Smooth muscle cell (in vitro differentiated cells): Measurements from ENCODE around the gene CD79B. TPM values are rescaled to one million over a fixed set of nuclear protein-coding genes. Genes with fewer than 3 reads are reported as not detected.

Experiments used
- DNase-seq: peaks from one replicate; lab custom pipeline; 2025; ENCODE audit not compliant: unreplicated experiment; lab: John Stamatoyannopoulos, UW
- H2AFZ ChIP-seq: fragments of 200-600 bp; sonication (generic); 2 replicates; pipeline ENCODE4 v1.6.0; 2016; ENCODE audit warnings: antibody characterized with exemption, low read depth, mild to moderate bottlenecking
- H3F3A ChIP-seq: fragments of 200-600 bp; sonication (generic); 2 replicates; pipeline ENCODE4 v1.6.0; 2017; ENCODE audit warnings: antibody characterized with exemption, low read depth
- H3K27ac ChIP-seq: fragments of 200-600 bp; sonication (generic); 2 replicates; pipeline ENCODE4 v1.5.1; 2016; ENCODE audit warnings: low read depth, mild to moderate bottlenecking
- H3K27me3 ChIP-seq: fragments of 200-600 bp; sonication (generic); 2 replicates; pipeline ENCODE4 v1.6.1; 2016; ENCODE audit warnings: low read depth, mild to moderate bottlenecking
- H3K36me3 ChIP-seq: fragments of 200-600 bp; sonication (generic); 2 replicates; pipeline ENCODE4 v1.5.1; 2016; ENCODE audit warnings: low read depth
- H3K4me1 ChIP-seq: fragments of 200-600 bp; sonication (generic); 2 replicates; pipeline ENCODE4 v1.5.1; 2016; ENCODE audit warnings: low read depth
- H3K4me2 ChIP-seq: fragments of 200-600 bp; sonication (generic); 2 replicates; pipeline ENCODE4 v1.6.0; 2016; ENCODE audit warnings: mild to moderate bottlenecking
- H3K4me3 ChIP-seq: fragments of 200-600 bp; sonication (generic); 2 replicates; pipeline ENCODE4 v1.5.1; 2016; ENCODE audit warnings: mild to moderate bottlenecking
- H3K79me2 ChIP-seq: fragments of 200-600 bp; sonication (generic); 2 replicates; pipeline ENCODE4 v1.6.0; 2016; ENCODE audit warnings: low read depth, mild to moderate bottlenecking
- H3K9ac ChIP-seq: fragments of 200-600 bp; sonication (generic); 2 replicates; pipeline ENCODE4 v1.6.0; 2016; ENCODE audit warnings: low read depth
- H3K9me3 ChIP-seq: fragments of 200-600 bp; sonication (generic); replicated peaks from 2 replicates; pipeline ENCODE4 v1.5.1; 2016; ENCODE audit warnings: low read depth
- H4K20me1 ChIP-seq: fragments of 200-600 bp; sonication (generic); 2 replicates; pipeline ENCODE4 v1.6.0; 2016; ENCODE audit warnings: low read depth
- WGBS: methylation state at CpG from one replicate; pipeline ENCODE4 v1.1.7; 2016; ENCODE audit warnings: low lambda C conversion rate; 5-methylcytosine and 5-hydroxymethylcytosine counted together
- polyA plus RNA-seq: library from polyadenylated mRNA; unstranded; fragments of >200 nt; fragmentation: Nextera tagmentation; extraction: Ambion mirVana; gene quantifications from 2 replicates; pipeline ENCODE4 v1.2.1, GENCODE V29; 2016
- total RNA-seq: library from RNA; depleted of rRNA; stranded (reverse); fragments of >200 nt; gene quantifications from 2 replicates; pipeline ENCODE4 v1.2.3, GENCODE V29; 2014
- TF ChIP-seq, protein P1 (sequence below): fragments of 200-600 bp; sonication (generic); IDR thresholded peaks from 2 replicates; pipeline ENCODE4 v1.5.1; 2017; ENCODE audit warnings: borderline replicate concordance, mild to moderate bottlenecking, antibody characterized with exemption; ENCODE audit not compliant: insufficient read depth, poor library complexity, severe bottlenecking

CD79B gene
- total and polyA plus RNA-seq, 2 experiments from 2014 or later: not detected

- H3K27me3 ChIP-seq: no peaks in the 10 kb centered on the region
- no peaks in the 10 kb centered on the region for H4K20me1 ChIP-seq
- H3K4me2 ChIP-seq: peak overlapping the region; percentile 51
- H3K36me3 ChIP-seq: no peaks in the 10 kb centered on the region
- no peak overlapping the region for H3K9ac ChIP-seq
- no peak overlapping the region for H2AFZ ChIP-seq
- peak; percentile 56 for DNase-seq
- no peaks in the 10 kb centered on the region for H3F3A ChIP-seq
- 17% methylated on average over 13 of the region's 37 CpGs for WGBS
- H3K27ac ChIP-seq: no peak overlapping the region
- no peaks in the 10 kb centered on the region for H3K79me2 ChIP-seq
- H3K9me3 ChIP-seq: no peaks in the 10 kb centered on the region
- peak overlapping the region; percentile 20 for H3K4me3 ChIP-seq
- H3K4me1 ChIP-seq: no peaks in the 10 kb centered on the region
- TF ChIP-seq, protein P1, sequence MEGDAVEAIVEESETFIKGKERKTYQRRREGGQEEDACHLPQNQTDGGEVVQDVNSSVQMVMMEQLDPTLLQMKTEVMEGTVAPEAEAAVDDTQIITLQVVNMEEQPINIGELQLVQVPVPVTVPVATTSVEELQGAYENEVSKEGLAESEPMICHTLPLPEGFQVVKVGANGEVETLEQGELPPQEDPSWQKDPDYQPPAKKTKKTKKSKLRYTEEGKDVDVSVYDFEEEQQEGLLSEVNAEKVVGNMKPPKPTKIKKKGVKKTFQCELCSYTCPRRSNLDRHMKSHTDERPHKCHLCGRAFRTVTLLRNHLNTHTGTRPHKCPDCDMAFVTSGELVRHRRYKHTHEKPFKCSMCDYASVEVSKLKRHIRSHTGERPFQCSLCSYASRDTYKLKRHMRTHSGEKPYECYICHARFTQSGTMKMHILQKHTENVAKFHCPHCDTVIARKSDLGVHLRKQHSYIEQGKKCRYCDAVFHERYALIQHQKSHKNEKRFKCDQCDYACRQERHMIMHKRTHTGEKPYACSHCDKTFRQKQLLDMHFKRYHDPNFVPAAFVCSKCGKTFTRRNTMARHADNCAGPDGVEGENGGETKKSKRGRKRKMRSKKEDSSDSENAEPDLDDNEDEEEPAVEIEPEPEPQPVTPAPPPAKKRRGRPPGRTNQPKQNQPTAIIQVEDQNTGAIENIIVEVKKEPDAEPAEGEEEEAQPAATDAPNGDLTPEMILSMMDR: no peak
Observed at GRCh38 chr17:63961355-63962212, 29.5 kb upstream of the CD79B start.

- Histone ChIP-seq H3K9me3 (no peaks in the 10 kb centered on the region), H3K4me1 (no peaks in the 10 kb centered on the region), H3K4me3 (no peak overlapping the region), H4K20me1 (no peaks in the 10 kb centered on the region), H2AFZ (no peak overlapping the region), H3K27ac (no peak overlapping the region), H3K79me2 (no peaks in the 10 kb centered on the region), H3K27me3 (no peaks in the 10 kb centered on the region), H3K4me2 (no peak overlapping the region), H3F3A (no peaks in the 10 kb centered on the region), H3K9ac (no peak overlapping the region), H3K36me3 (no peaks in the 10 kb centered on the region)
- TF ChIP-seq, protein P1: no peak
- DNase-seq: no peak
- 27% methylated on average over 7 of the region's 7 CpGs for WGBS
Observed at GRCh38 chr17:63960430-63960829, 28.3 kb upstream of the CD79B start.

- H2AFZ ChIP-seq: no peak overlapping the region
- no peak overlapping the region for H3K9ac ChIP-seq
- H3K9me3 ChIP-seq: no peaks in the 10 kb centered on the region
- H3K36me3 ChIP-seq: no peaks in the 10 kb centered on the region
- H4K20me1 ChIP-seq: no peaks in the 10 kb centered on the region
- TF ChIP-seq, protein P1: no peak
- H3K27me3 ChIP-seq: no peaks in the 10 kb centered on the region
- DNase-seq: no peak
- WGBS: 73% methylated on average over 9 of the region's 9 CpGs
- H3K4me1 ChIP-seq: no peaks in the 10 kb centered on the region
- H3K27ac ChIP-seq: no peak overlapping the region
- H3K4me3 ChIP-seq: no peak overlapping the region
- no peaks in the 10 kb centered on the region for H3F3A ChIP-seq
- H3K4me2 ChIP-seq: no peak overlapping the region
- no peaks in the 10 kb centered on the region for H3K79me2 ChIP-seq
Observed at GRCh38 chr17:63960006-63960405, 27.9 kb upstream of the CD79B start.
